Dedifferentiated amniotic fluid mesenchymal stem cell (primary cell): Measurements from ENCODE around the gene KIF21A.

Experiments used
- DNase-seq: peaks from one replicate; pipeline ENCODE4 v3.0.0-alpha.2; 2016; ENCODE audit errors: extremely low spot score

The KIF21A gene

DNA sequence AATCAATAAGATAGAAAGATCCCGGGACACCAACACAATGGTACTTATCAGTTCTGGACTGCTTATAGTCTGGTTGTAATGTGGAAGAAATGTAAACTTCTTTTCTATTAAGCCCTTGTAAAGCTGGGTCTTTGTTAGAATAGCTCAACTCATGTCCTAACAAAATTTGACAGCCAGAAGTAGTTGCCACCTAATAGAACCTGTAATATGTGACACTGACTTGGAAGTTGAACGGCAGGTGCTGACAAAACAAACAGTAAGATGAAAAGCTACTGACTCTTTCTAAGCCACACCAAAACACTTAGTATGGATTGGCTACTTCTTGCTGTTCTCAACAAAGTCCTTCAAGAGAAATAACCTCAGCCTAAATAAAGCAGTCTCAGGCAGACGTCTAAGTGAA lies 56.6 kb downstream of the KIF21A start:
- no peak for DNase-seq

DNA sequence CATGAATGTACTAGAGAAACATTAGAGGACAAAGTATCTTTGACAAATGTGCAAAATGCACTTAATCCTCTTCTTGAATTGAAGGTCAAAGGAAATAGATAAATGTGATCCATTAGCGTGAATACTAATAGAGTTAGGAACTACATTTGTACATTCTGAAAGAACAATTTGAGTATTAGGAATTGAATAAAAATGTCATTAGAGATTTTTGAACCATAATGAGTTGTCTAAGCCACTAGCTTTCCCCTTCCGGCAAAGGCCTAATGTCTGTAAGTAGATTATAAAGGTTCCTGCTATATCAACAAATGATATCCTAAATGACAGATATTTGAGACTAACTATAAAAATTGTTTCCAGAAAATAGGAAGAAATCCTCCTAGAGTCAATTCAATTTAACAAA lies 59.8 kb downstream of the KIF21A start:
- DNase-seq: no peak

- DNase-seq: no peak
These were observed 62.8 kb downstream of the KIF21A start for GRCh38 chr12:39380090-39380489.

DNA sequence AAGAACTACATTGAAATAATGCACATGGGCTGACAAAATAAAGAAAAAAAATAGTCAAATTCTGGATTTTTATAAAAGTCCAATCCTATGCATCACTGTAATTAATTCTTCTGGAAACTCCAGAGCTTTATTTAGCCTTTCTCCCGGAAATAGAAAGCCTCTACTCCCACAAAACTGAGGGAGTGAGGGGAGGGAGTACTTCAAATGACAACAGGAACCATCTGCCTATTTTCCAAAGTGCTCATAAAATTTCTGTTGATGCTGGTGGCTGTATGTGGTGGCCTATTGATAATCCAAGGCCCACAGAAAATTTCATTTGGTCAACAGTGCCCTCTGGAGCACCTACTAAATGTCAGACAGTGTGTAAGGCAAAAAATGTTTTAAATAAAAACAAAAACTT lies 64.6 kb downstream of the KIF21A start:
- DNase-seq: no peak

DNA sequence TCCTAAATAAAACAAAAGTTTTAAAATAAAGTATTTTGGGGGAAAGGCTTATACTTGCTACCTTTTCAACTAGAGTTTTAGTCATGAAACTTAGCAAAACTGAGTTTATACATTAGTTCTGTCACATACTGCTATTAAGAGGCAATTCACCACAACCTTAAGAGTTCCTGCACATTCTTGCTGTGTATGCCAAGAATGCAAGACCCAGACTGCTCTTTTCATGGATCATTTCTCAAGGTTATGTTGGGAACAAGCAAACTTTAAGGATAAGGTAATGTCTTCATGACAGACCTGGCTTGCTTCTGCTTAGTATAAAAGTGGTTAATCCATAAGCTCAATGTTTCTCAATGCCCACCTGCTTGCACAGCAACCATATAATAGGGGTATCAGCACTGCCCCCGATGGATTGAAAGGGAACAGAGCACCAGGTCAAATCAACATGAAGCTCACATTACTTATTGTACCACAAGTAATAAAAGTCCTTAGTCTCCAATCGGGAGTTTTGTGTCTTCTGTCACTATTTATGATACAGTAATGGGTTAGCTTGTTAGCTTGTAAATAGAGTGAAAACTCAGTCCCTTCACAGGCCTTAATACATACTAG lies 67.6 kb downstream of the KIF21A start:
- DNase-seq: no peak

GRCh38 chr12:39372929-39373328 lies 70.0 kb downstream of the KIF21A start:
- DNase-seq: no peak

DNA sequence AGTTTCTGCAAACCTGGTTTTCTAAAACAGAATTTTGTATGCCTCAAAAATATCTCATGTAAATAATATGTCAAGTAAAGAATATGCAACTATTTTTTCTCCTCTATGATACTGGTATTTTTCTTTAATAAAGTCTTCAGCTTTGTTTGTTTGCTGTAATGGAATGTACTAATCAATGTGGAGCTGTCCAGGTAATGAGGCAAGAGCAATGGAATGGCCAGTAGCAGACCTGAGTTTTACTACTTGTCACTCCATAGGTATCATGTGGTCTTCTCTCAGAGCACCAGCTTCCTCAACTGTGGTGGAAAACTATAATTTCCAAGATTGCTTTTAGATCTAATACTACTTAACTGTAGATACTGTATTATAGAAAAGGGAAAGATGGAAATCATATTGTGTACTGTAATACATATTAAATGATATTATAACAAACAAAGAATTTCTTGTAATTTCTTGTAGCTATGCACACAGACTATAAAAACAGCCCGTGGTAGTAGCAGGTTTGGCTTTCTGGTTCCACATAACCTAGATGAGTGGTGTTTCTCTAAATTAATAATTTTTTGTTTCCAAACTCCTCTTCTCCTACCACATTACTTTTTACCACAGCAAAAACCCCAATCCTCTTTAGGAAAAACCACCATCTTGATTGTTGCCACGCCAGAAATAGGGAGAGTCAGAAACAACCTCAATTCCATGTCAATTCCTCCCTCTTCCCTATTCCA lies 70.6 kb downstream of the KIF21A start:
- DNase-seq: no peak

GRCh38 chr12:39369756-39370155 lies 73.2 kb downstream of the KIF21A start:
- DNase-seq: no peak

- no peak for DNase-seq
These were observed 74.0 kb downstream of the KIF21A start for GRCh38 chr12:39368891-39369290.

- no peak for DNase-seq
These were observed 74.8 kb downstream of the KIF21A start for GRCh38 chr12:39368096-39368495.

GRCh38 chr12:39367494-39367893 lies 75.4 kb downstream of the KIF21A start:
- DNase-seq: no peak

GRCh38 chr12:39365364-39366001 lies 77.4 kb downstream of the KIF21A start:
- no peak for DNase-seq

DNA sequence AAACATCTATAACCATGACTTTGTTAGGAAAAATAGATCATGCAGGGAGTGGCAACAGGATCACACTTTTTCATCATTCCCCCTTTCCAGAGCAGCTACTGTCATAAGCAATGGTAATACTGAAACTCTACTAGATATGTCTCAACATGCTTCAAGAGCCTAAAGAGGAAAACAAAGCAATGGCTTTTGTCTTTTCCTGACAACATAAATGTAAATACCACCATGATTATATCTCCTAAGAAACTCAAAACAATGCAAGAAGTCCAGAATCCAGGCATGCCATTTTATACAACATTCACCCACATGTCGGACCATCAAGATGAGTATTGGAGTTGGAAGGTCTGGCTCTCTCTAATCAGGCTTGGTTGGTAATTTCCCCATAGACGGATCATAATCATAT lies 78.7 kb downstream of the KIF21A start:
- no peak for DNase-seq

- DNase-seq: no peak
These were observed 83.3 kb downstream of the KIF21A start for GRCh38 chr12:39359645-39360044.

- DNase-seq: no peak
These were observed 85.9 kb downstream of the KIF21A start for GRCh38 chr12:39357041-39357440.

DNA sequence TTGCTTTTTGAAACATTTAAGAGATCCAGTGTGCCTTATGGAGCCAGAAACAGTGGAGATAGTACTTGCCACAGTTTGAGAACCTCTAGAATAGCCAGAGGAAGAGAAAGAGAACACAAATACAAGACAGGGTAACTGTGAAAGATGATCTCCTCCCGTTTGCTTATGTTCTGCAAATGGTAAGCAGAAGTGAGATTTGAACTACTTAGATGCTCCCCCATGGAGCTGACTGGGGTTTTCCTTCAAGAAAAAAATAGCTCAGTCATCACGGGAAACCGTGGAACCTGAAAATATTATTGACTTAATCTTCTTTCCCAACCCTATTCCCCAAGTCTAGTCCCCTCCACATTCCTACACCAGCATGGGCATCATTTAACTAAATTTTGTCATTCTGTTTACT lies 87.1 kb downstream of the KIF21A start:
- DNase-seq: no peak

- no peak for DNase-seq
These were observed 88.0 kb downstream of the KIF21A start for GRCh38 chr12:39354955-39355354.

DNA sequence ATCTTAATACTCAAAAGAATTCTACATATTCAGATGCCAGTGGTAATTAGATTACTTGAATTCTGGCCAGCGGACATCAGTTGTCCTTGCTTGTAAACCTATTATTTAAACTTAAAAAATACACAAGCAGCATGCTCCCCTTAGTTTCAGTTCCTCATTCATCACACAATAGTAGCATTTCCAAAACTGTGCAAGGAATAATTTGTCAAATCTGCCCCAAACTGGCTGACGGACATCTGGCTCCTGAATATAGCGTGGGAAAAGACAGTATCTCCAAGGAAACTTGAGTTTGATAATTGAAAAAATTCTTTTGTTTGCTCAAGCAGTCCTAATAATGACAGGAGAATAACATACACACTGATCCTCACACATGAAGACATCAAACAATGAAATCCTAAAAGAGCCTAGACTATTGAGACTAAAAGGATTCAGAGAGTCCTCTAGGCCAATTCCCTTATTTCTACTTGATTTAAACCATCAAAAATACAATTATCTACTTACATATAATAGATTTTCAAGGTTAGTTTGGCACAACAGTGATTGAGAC lies 90.4 kb downstream of the KIF21A start:
- no peak for DNase-seq

GRCh38 chr12:39351153-39351552 lies 91.8 kb downstream of the KIF21A start:
- DNase-seq: no peak

- no peak for DNase-seq
These were observed 93.8 kb downstream of the KIF21A start for GRCh38 chr12:39348941-39349626.

DNA sequence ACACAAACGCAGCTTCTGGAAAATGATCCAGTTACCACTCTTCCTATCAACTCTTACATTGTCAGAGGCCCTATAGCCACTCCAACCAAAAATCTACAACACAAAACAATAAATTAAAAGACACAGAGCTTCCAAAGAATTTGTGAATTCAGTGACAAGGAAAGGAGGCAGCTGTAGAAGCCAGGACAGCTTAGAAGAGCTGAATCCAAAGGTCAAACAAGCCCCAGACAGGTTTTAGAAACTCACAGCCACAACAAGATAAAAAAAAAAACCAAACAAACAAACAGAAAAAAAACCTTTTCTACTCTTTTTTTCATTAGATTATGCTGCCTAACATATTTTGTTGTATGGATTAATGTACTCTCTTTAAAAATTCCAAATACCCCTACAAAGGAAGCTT lies 94.4 kb downstream of the KIF21A start:
- no peak for DNase-seq

DNA sequence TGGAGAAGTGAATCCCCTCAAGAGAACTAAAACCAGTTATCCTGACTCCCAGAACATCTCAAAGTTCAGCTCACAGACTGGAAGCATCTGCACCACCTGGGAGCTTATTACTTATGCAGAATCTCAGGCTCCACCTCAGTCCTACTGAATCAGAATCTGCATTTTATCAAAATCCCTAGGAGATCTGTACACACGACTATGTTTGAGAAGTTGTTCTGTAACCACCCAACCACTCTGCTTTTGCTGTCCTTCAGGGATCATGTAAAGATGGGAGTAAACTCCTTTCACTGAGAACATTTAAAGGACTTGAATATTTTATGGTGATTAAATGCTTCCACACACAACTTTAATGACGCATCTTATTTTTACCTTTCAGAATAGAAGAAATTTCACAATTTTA lies 98.0 kb downstream of the KIF21A start:
- no peak for DNase-seq
